ENCODE measurements around the gene KHDRBS2.

- no peak for TF ChIP-seq CTCF (conservative IDR thresholded peaks at IDR 0.05; ENCODE audit: low read depth in 2 of 2)
- no peak for TF ChIP-seq POLR2AphosphoS5 (IDR thresholded peaks at IDR 0.05; ENCODE audit: low read depth)
- TF ChIP-seq EZH2 (IDR thresholded peaks at IDR 0.05; ENCODE audit: low read depth, unreplicated experiment) = no peak
- no peak for TF ChIP-seq ZNF114 (CRISPR knock-in tag; IDR thresholded peaks at IDR 0.05)
- no peak for TF ChIP-seq REST (IDR thresholded peaks at IDR 0.05; ENCODE audit: unreplicated experiment)
- TF ChIP-seq CREB1 (CRISPR knock-in tag; IDR thresholded peaks at IDR 0.05; ENCODE audit: low read depth) = no peak
Measured at GRCh38 chr6:61640463-61640862, 645.6 kb downstream of the KHDRBS2 start.

Measured in GM23338 (cell line).